ENCODE results near the gene SLC35F4. TPM values are rescaled to one million over a fixed set of nuclear protein-coding genes. Genes with fewer than 3 reads are reported as not detected.

SLC35F4 gene
- total and polyA plus RNA-seq, 2 donors (not counting 1 experiment from before 2014, with no cell fraction given) = not detected

- Histone ChIP-seq H3K36me3 (replicated peaks in 1 of 2; ENCODE audit: control extremely low read depth in 1 of 2, control insufficient read depth in 1 of 2, extremely low read depth in 1 of 2, insufficient read depth in 2 of 2, low read length in 1 of 2) (no peaks in the 10 kb centered on the region), H3K9me3 (ENCODE audit: control extremely low read depth in 1 of 3, control insufficient read depth in 2 of 3, insufficient read depth in 1 of 3, low read length in 2 of 3) (no peaks in the 10 kb centered on the region), H3K4me1 (ENCODE audit: control insufficient read depth in 2 of 2, insufficient read depth in 2 of 2, low read length in 2 of 2) (no peaks in the 10 kb centered on the region), H2AFZ (ENCODE audit: insufficient read depth, low read depth, low read length, poor library complexity, severe bottlenecking) (no peak overlapping the region), H3K4me2 (replicated peaks; ENCODE audit: low read depth, low read length, poor library complexity, severe bottlenecking) (no peak overlapping the region), H3K79me2 (ENCODE audit: control insufficient read depth, insufficient read depth, low read length) (no peaks in the 10 kb centered on the region), H3K27ac (ENCODE audit: low read length in 2 of 2) (no peak overlapping the region), H3K4me3 (ENCODE audit: control extremely low read depth in 1 of 5, extremely low read depth in 1 of 5, insufficient read depth in 1 of 5, low read depth in 2 of 5, low read length in 4 of 5) (no peak overlapping the region), H3K27me3 (replicated peaks in 1 of 4; ENCODE audit: control extremely low read depth in 1 of 4, control insufficient read depth in 3 of 4, insufficient read depth in 4 of 4, low read length in 3 of 4) (no peaks in the 10 kb centered on the region), H4K20me1 (ENCODE audit: control insufficient read depth, insufficient read depth, low read length, poor library complexity, severe bottlenecking) (no peaks in the 10 kb centered on the region), H3K9ac (ENCODE audit: low read length) (no peak overlapping the region)
- CTCF ChIA-PET = no interaction called here
- Mint-ChIP-seq H3K4me3 (no peak overlapping the region), H3K9me3 (ENCODE audit: insufficient read depth) (peaks cover 2% of the 10 kb centered on the region), H3K4me1 (no peaks in the 10 kb centered on the region), H3K27ac (no peak overlapping the region), H3K27me3 (no peaks in the 10 kb centered on the region)
- ATAC-seq (ENCODE audit: low read depth) = no peak
- TF ChIP-seq CTCF (IDR thresholded peaks at IDR 0.05) = no peak
- no peak for TF ChIP-seq EZH2 (IDR thresholded peaks at IDR 0.05; ENCODE audit: borderline replicate concordance, insufficient read depth, low read depth, low read length, poor library complexity, severe bottlenecking)
- no peak for DNase-seq
- POLR2A ChIA-PET = no interaction called here
- intact Hi-C loops (cut with micrococcal nuclease) = no loop called here
- no CpG with 5 or more reads among the region's 1 CpG for WGBS (ENCODE audit: insufficient coverage)
These were observed 119.3 kb downstream of the SLC35F4 start for GRCh38 chr14:57746563-57746962.

GRCh38 chr14:57739516-57739915 is 126.4 kb downstream of the SLC35F4 start:
- H3K4me2 ChIP-seq (replicated peaks; ENCODE audit: low read depth, low read length, poor library complexity, severe bottlenecking) = no peak overlapping the region
- no peak for DNase-seq
- no peak overlapping the region for H3K4me3 ChIP-seq (ENCODE audit: control extremely low read depth in 1 of 5, extremely low read depth in 1 of 5, insufficient read depth in 1 of 5, low read depth in 2 of 5, low read length in 4 of 5)
- H3K79me2 ChIP-seq (ENCODE audit: control insufficient read depth, insufficient read depth, low read length) = no peaks in the 10 kb centered on the region
- WGBS (ENCODE audit: insufficient coverage) = 100% methylated on average over 1 of the region's 2 CpGs
- no peaks in the 10 kb centered on the region for H3K9me3 ChIP-seq (ENCODE audit: control extremely low read depth in 1 of 3, control insufficient read depth in 2 of 3, insufficient read depth in 1 of 3, low read length in 2 of 3)
- ChIA-PET CTCF (no interaction called here), POLR2A (no interaction called here)
- H3K4me1 ChIP-seq (ENCODE audit: control insufficient read depth in 2 of 2, insufficient read depth in 2 of 2, low read length in 2 of 2) = no peaks in the 10 kb centered on the region
- intact Hi-C loops (cut with micrococcal nuclease) = no loop called here
- Mint-ChIP-seq H3K27ac (no peak overlapping the region), H3K4me3 (no peak overlapping the region), H3K4me1 (no peaks in the 10 kb centered on the region), H3K27me3 (no peaks in the 10 kb centered on the region), H3K9me3 (ENCODE audit: insufficient read depth) (no peaks in the 10 kb centered on the region)
- H3K27me3 ChIP-seq (replicated peaks in 1 of 4; ENCODE audit: control extremely low read depth in 1 of 4, control insufficient read depth in 3 of 4, insufficient read depth in 4 of 4, low read length in 3 of 4) = no peaks in the 10 kb centered on the region
- no peak for ATAC-seq (ENCODE audit: low read depth)
- no peak overlapping the region for H2AFZ ChIP-seq (ENCODE audit: insufficient read depth, low read depth, low read length, poor library complexity, severe bottlenecking)
- H3K9ac ChIP-seq (ENCODE audit: low read length) = no peak overlapping the region
- no peak for TF ChIP-seq EZH2 (IDR thresholded peaks at IDR 0.05; ENCODE audit: borderline replicate concordance, insufficient read depth, low read depth, low read length, poor library complexity, severe bottlenecking)
- no peaks in the 10 kb centered on the region for H4K20me1 ChIP-seq (ENCODE audit: control insufficient read depth, insufficient read depth, low read length, poor library complexity, severe bottlenecking)
- no peaks in the 10 kb centered on the region for H3K36me3 ChIP-seq (replicated peaks in 1 of 2; ENCODE audit: control extremely low read depth in 1 of 2, control insufficient read depth in 1 of 2, extremely low read depth in 1 of 2, insufficient read depth in 2 of 2, low read length in 1 of 2)
- H3K27ac ChIP-seq (ENCODE audit: low read length in 2 of 2) = no peak overlapping the region
